HG02798 (cell line): ENCODE measurements around the gene PACRG.
A peak's percentile ranks its signal among the peaks of the same experiment; 100 is the strongest.

Experiments
- ATAC-seq: cut with Tn5 transposase; IDR thresholded peaks from one replicate; pipeline ENCODE4 v1.9.1; 2021; ENCODE audit warnings: mild to moderate bottlenecking; ENCODE audit not compliant: unreplicated experiment, poor library complexity

Gene PACRG

GRCh38 chr6:162773996-162774395 lies 46.2 kb downstream of the PACRG start:
- no peak for ATAC-seq

- no peak for ATAC-seq
Measured at GRCh38 chr6:162777091-162777490, 49.3 kb downstream of the PACRG start.

DNA sequence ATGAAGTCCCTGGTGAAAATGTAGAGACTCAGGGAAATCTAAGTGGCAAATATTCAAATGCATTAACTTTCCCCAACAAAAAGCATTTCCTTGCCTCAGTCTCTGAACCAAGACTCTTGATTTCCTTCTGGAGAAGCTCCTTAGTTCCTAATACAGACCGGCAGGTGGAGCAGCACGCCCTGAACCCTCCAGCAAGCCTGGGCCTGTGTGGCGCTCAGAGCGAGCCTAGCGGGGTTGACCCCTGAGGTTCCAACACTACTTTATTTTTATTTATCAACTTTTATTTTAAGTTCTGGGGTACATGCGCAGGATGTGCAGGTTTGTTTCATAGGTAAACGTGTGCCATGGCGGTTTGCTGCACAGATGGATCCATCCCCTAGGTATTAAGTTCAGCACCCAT lies 50.8 kb downstream of the PACRG start:
- ATAC-seq = no peak

DNA sequence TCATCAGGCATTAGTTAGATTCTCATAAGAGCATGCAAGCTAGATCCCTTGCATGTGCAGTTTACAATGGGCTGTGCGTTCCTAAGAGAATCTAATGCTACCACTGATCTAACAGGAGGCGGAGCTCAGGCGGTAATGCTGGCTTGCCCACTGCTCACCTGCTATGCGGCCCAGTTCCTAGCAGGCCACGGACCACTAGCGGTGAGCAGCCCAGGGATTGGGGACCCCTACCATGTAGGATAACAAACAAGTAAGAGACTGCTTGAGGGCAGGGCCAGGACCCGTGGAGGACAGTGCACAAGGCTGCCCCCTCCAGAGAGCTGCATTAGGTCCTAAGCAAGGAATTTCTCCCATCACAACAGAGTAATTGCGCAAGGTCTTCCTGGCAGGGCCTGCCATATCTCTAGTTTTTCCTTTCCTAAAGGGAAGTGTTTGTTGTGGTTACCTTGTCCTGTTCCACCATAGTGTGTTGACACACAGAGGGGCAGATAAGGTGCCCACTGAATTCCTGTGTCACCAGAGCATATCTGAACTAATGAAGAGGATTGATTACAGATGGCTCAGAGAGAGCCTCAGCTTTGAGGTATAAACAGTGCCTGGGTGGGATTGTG lies 58.0 kb downstream of the PACRG start:
- ATAC-seq = no peak

DNA sequence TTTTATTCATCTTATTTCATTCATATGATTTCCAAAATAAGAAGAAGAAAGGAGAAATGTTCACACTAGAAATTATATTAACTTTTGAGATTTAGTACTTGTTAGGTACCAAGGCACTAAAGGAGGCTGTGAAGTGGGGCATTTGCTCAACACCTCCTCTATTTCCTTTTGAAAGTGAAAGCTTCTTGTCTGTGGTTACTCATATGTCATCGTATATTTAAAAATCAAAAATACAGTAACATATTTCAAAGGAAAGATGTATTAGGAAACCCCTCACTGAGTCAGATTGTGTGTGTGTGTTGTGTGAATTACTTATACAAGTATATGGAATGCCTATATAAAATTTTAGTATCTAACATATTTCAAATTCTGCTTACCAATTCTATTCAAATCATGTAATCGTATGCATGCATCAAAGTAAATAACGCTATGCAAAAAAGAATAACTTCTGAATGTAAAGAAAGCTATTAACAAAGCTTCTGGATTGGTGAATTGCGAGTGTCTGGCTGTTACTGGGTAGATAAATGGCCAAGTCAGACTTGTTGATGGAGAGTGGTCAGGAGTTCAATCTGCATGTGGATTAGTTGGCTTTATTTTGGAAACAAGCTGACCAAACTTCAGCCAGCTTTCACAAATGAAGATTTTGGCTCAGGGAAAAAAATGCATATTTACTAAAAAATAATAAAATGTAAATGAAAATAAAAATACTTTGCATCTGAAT lies 70.9 kb downstream of the PACRG start:
- no peak for ATAC-seq

GRCh38 chr6:162814426-162814973 lies 86.7 kb downstream of the PACRG start:
- ATAC-seq = no peak

DNA sequence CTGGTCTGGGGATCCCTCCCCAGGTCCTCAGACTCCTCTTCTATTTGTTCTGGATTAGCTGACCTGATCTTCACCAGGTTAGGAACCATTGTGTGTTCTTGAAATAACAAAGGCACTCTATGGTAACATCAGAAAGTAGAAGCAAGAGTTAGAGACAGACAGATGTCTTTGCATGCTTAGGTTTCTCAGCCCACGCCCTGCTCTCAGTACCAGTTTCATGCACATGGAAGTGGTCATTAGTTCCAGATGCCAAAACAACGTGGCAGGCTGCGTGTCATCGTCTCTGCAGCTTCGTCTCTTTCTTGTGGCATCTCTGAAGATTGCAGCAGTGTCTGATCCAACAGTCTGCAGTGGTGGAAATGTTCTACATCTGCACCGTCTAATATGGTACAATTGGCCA lies 89.4 kb downstream of the PACRG start:
- ATAC-seq = no peak

GRCh38 chr6:162819284-162819683 lies 91.5 kb downstream of the PACRG start:
- ATAC-seq = no peak

DNA sequence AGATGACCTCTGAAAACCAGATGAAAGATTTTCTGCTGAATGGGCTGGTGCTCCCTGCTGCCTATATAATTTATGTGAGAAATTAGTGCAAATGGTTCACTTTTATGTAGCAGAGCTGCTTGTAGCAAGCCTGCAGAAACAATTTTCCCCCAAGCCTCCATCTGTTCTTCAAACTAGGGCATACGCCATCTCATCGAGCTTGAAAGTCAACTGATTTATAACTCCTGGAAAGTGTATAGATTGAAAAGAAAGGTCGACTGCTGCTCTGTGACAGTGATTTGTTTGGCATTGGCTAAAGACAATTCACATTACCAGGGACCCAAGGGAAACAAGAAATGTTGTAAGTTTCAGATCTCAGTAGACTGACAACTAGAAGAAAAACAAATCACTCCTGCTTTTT lies 93.3 kb downstream of the PACRG start:
- no peak for ATAC-seq

GRCh38 chr6:162825597-162825996 lies 97.8 kb downstream of the PACRG start:
- peak; percentile 49 for ATAC-seq

GRCh38 chr6:162829013-162829742 lies 101.4 kb downstream of the PACRG start:
- ATAC-seq = no peak

GRCh38 chr6:162833776-162834175 lies 106.0 kb downstream of the PACRG start:
- ATAC-seq = no peak

- ATAC-seq = no peak
Measured at GRCh38 chr6:162845972-162846371, 118.2 kb downstream of the PACRG start.

DNA sequence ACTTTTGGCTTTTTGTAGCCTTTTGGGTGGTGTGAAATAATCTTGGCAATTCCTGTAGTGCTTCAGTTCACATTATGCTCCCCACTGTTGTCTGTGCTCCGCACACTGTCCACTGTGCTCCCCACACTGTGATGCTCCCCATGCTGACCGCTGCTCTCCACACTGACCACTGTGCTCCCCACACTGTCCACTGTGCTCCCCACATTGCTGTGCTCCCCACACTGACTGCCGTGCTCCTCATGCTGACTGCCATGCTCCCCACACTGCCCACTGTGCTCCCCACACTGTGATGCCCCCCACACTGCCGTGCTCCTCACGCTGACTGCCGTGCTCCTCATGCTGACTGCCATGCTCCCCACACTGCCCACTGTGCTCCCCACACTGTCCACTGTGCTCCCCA lies 118.9 kb downstream of the PACRG start:
- no peak for ATAC-seq

- ATAC-seq = no peak
Measured at GRCh38 chr6:162849269-162849668, 121.5 kb downstream of the PACRG start.

GRCh38 chr6:162852192-162852591 lies 124.4 kb downstream of the PACRG start:
- no peak for ATAC-seq

- ATAC-seq = no peak
Measured at GRCh38 chr6:162852840-162853577, 125.2 kb downstream of the PACRG start.

DNA sequence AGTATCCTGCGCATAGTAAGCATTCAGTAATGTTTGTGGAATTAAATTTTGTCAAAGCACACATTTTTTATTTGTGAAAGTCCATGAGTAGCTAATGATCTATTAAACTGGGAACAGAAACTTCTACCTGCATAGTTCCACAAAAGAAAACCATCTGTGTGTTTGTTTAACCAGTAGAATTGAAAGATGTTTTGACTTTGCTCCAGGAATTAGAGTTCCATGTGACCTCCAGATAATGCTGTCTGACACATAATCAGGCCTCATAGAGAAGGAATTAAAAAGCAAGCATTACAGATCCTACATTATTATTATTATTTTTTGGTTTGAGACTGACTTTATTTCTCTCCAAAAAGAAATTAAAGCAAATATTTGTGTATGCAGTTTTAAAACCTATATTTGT lies 126.5 kb downstream of the PACRG start:
- no peak for ATAC-seq

DNA sequence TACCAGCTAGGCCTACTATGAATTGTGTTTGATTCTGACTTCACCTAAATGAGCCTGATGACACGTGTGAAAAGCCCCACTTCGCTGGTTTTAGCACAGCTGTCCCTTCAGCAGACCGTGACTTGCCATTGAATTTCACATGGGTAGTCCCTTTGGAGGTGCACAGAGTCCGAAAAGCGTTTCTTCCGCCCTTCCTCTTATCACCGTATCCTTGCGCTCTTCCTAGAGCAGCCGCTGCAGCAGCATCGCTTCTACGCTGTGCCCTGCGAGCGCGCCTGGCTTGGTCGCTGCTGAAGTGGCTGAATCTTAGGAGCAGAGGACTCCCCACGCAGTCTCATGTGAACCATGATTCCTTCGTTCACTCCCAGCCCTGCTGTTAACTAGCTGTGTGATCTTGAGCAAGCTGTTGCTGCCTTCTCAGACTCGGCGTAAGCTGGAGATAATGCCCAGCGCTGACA lies 127.0 kb downstream of the PACRG start:
- ATAC-seq = no peak

GRCh38 chr6:162856885-162857284 lies 129.1 kb downstream of the PACRG start:
- no peak for ATAC-seq
